ENCODE data around the gene MAST4.

Gene MAST4

GRCh38 chr5:66993882-66994281 lies 397.7 kb downstream of the MAST4 start:
- no peak for DNase-seq (ENCODE audit: low spot score)

GRCh38 chr5:66994790-66995189 lies 398.6 kb downstream of the MAST4 start:
- no peak for DNase-seq (ENCODE audit: low spot score)

- no peak for DNase-seq (ENCODE audit: low spot score)
Observed at GRCh38 chr5:67000794-67001475, 404.7 kb downstream of the MAST4 start.

GRCh38 chr5:67002832-67003684 lies 406.9 kb downstream of the MAST4 start:
- no peak for DNase-seq (ENCODE audit: low spot score)

- DNase-seq (ENCODE audit: low spot score) = no peak
Observed at GRCh38 chr5:67003685-67003934, 407.4 kb downstream of the MAST4 start.

GRCh38 chr5:67003935-67004729 lies 407.9 kb downstream of the MAST4 start:
- peak; percentile 53 for DNase-seq (ENCODE audit: low spot score)

- no peak for DNase-seq (ENCODE audit: low spot score)
Observed at GRCh38 chr5:67004730-67005350, 408.6 kb downstream of the MAST4 start.

- no peak for DNase-seq (ENCODE audit: low spot score)
Observed at GRCh38 chr5:67005737-67006499, 409.7 kb downstream of the MAST4 start.

GRCh38 chr5:67006500-67006848 lies 410.3 kb downstream of the MAST4 start:
- DNase-seq (ENCODE audit: low spot score) = no peak

GRCh38 chr5:67009028-67009427 lies 412.8 kb downstream of the MAST4 start:
- DNase-seq (ENCODE audit: low spot score) = no peak

- DNase-seq (ENCODE audit: low spot score) = no peak
Observed at GRCh38 chr5:67010684-67011409, 414.7 kb downstream of the MAST4 start.

GRCh38 chr5:67011422-67011821 lies 415.2 kb downstream of the MAST4 start:
- DNase-seq (ENCODE audit: low spot score) = no peak

GRCh38 chr5:67012171-67012570 lies 416.0 kb downstream of the MAST4 start:
- no peak for DNase-seq (ENCODE audit: low spot score)

- no peak for DNase-seq (ENCODE audit: low spot score)
Observed at GRCh38 chr5:67013719-67014118, 417.5 kb downstream of the MAST4 start.

GRCh38 chr5:67014191-67014590 lies 418.0 kb downstream of the MAST4 start:
- no peak for DNase-seq (ENCODE audit: low spot score)

- no peak for DNase-seq (ENCODE audit: low spot score)
Observed at GRCh38 chr5:67014957-67015400, 418.8 kb downstream of the MAST4 start.

GRCh38 chr5:67015541-67016191 lies 419.5 kb downstream of the MAST4 start:
- no peak for DNase-seq (ENCODE audit: low spot score)

- DNase-seq (ENCODE audit: low spot score) = no peak
Observed at GRCh38 chr5:67019065-67019845, 423.1 kb downstream of the MAST4 start.

GRCh38 chr5:67020096-67020615 lies 424.0 kb downstream of the MAST4 start:
- no peak for DNase-seq (ENCODE audit: low spot score)

All from HuH-7 (cell line).